OCI-LY1 (cell line): ENCODE data around the gene SMARCC2.

Experiments
- CTCF ChIP-seq: fragments of 200-600 bp; sonication (generic), shearing (Covaris generic); IDR thresholded peaks from 2 replicates; pipeline ENCODE4 v1.5.1; 2017; ENCODE audit warnings: mild to moderate bottlenecking, antibody characterized with exemption, low read length, moderate library complexity, mixed read lengths
- EZH2 ChIP-seq: fragments of 200-600 bp; sonication (generic), shearing (Covaris generic); IDR thresholded peaks from 2 replicates; pipeline ENCODE4 v1.8.0; 2017; ENCODE audit warnings: borderline replicate concordance, mixed run types, mild to moderate bottlenecking, antibody characterized with exemption, low read length, moderate library complexity, mixed read lengths

- TF ChIP-seq CTCF (no peak), EZH2 (no peak)
Observed at GRCh38 chr12:56178347-56178746, 10.9 kb downstream of the SMARCC2 start.
